ENCODE results near the gene TTLL4. TPM values are rescaled to one million over a fixed set of nuclear protein-coding genes. Genes with fewer than 3 reads are reported as not detected.

The TTLL4 gene
- polyA plus RNA-seq, 1 of the 3 experiments (the other 2 are of a cell fraction): 15.6 TPM

DNA sequence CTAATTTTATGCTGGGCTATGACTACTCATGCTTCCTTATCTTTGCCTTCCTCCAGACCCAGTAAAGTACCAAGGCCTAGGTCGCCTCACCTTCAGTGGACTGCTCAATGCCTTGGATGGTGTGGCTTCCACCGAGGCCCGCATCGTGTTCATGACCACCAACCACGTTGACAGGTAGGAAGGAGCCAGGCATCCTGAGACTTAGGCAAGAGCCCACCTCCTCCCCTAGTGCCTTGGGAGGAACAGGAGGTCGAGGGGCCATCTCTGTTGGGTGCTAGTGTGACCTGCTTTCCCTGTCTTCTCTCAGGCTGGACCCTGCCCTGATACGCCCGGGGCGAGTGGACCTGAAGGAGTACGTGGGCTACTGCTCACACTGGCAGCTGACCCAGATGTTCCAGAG lies 47.8 kb upstream of the TTLL4 start:
- peaks cover 25% of the 10 kb centered on the region for H3K79me2 ChIP-seq (ENCODE audit: insufficient read depth)
- no peaks in the 10 kb centered on the region for H4K20me1 ChIP-seq (ENCODE audit: insufficient read depth)
- 95% methylated on average over 4 of the region's 10 CpGs for WGBS (ENCODE audit: low lambda C conversion rate)
- POLR2A ChIA-PET: no interaction called here
- H3K4me3 ChIP-seq (ENCODE audit: low read depth in 2 of 2, low read length in 1 of 2): no peak overlapping the region
- no peak for DNase-seq
- H3K9ac ChIP-seq: no peak overlapping the region
- H3K4me2 ChIP-seq: no peak overlapping the region
- H3K27ac ChIP-seq (ENCODE audit: low read depth in 2 of 2, low read length in 1 of 2): no peak overlapping the region
- peaks cover 8% of the 10 kb centered on the region for H3F3A ChIP-seq (replicated peaks; ENCODE audit: insufficient read depth)
- TF ChIP-seq MXI1 (IDR thresholded peaks at IDR 0.05; ENCODE audit: low read depth, low read length) (no peak), RXRA (IDR thresholded peaks at IDR 0.05; ENCODE audit: borderline replicate concordance, low read depth) (no peak), CTCF (IDR thresholded peaks at IDR 0.05) (no peak), GABPA (IDR thresholded peaks at IDR 0.05; ENCODE audit: low read depth) (no peak), GATA2 (CRISPR knock-in tag; IDR thresholded peaks at IDR 0.05) (no peak), RAD21 (IDR thresholded peaks at IDR 0.05; ENCODE audit: low read length) (no peak), ZBTB33 (IDR thresholded peaks at IDR 0.05; ENCODE audit: borderline replicate concordance, low read depth) (no peak), EZH2phosphoT487 (IDR thresholded peaks at IDR 0.05; ENCODE audit: borderline replicate concordance, low read depth) (no peak), FOXJ3 (CRISPR knock-in tag; IDR thresholded peaks at IDR 0.05) (no peak), MEF2A (IDR thresholded peaks at IDR 0.05; ENCODE audit: borderline replicate concordance, low read depth) (no peak), JUND (IDR thresholded peaks at IDR 0.05) (no peak), POLR2AphosphoS5 (IDR thresholded peaks at IDR 0.05; ENCODE audit: low read depth, low read length) (no peak)
- TF ChIP-seq, protein P1, sequence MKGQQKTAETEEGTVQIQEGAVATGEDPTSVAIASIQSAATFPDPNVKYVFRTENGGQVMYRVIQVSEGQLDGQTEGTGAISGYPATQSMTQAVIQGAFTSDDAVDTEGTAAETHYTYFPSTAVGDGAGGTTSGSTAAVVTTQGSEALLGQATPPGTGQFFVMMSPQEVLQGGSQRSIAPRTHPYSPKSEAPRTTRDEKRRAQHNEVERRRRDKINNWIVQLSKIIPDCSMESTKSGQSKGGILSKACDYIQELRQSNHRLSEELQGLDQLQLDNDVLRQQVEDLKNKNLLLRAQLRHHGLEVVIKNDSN (IDR thresholded peaks at IDR 0.05; ENCODE audit: borderline replicate concordance, low read depth): no peak
- TF ChIP-seq, protein P2, sequence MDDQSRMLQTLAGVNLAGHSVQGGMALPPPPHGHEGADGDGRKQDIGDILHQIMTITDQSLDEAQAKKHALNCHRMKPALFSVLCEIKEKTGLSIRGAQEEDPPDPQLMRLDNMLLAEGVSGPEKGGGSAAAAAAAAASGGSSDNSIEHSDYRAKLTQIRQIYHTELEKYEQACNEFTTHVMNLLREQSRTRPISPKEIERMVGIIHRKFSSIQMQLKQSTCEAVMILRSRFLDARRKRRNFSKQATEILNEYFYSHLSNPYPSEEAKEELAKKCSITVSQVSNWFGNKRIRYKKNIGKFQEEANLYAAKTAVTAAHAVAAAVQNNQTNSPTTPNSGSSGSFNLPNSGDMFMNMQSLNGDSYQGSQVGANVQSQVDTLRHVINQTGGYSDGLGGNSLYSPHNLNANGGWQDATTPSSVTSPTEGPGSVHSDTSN (IDR thresholded peaks at IDR 0.05): no peak
- CTCF ChIA-PET: interaction anchor here (1.1 to 4.1 kb wide), 2 partner anchors 15 to 185 kb away, joined by 3 to 12 read pairs; no protein-coding TSS in a partner anchor
- H3K9me3 ChIP-seq: no peaks in the 10 kb centered on the region
- H3K36me3 ChIP-seq (replicated peaks in 1 of 2; ENCODE audit: control insufficient read depth in 1 of 2, insufficient read depth in 2 of 2, low read length in 1 of 2): peaks cover 32 to 60% of the 10 kb centered on the region in 2 experiments
- no peaks in the 10 kb centered on the region for H3K9me2 ChIP-seq
- H3K4me1 ChIP-seq (ENCODE audit: control insufficient read depth in 1 of 2, insufficient read depth in 2 of 2, low read depth in 1 of 2, low read length in 1 of 2): peaks cover 7 to 13% of the 10 kb centered on the region in 2 experiments; a peak in 2 of 4 replicates
- no peaks in the 10 kb centered on the region for H3K27me3 ChIP-seq (ENCODE audit: insufficient read depth)
- H2AFZ ChIP-seq (ENCODE audit: low read depth): no peak overlapping the region

All from SK-N-SH (cell line).